Suprapubic skin (tissue), 4 donors: ENCODE results near the gene FADD.

Experiments used
- CTCF ChIP-seq, 2 donors: fragments of 200-600 bp in 1 of 2; fragments of 450-650 bp in 1 of 2; sonication (generic) in 1 of 2; IDR thresholded peaks; one replicate each; pipeline ENCODE4 v1.5.1; 2016 to 2019; ENCODE audit warnings: antibody characterized with exemption in 2 of 2, mild to moderate bottlenecking in 1 of 2, moderate library complexity in 1 of 2
- POLR2A ChIP-seq, 2 donors: fragments of 450-650 bp; IDR thresholded peaks; one replicate each; pipeline ENCODE4 v1.6.1; 2017; ENCODE audit warnings: antibody characterized with exemption in 2 of 2, mild to moderate bottlenecking in 2 of 2, moderate library complexity in 2 of 2
- POLR2AphosphoS5 ChIP-seq, 3 donors: sonication (generic); formaldehyde crosslinking; IDR thresholded peaks; one replicate each; pipeline ENCODE4 v1.6.1; 2017; ENCODE audit warnings: antibody characterized with exemption in 3 of 3

DNA sequence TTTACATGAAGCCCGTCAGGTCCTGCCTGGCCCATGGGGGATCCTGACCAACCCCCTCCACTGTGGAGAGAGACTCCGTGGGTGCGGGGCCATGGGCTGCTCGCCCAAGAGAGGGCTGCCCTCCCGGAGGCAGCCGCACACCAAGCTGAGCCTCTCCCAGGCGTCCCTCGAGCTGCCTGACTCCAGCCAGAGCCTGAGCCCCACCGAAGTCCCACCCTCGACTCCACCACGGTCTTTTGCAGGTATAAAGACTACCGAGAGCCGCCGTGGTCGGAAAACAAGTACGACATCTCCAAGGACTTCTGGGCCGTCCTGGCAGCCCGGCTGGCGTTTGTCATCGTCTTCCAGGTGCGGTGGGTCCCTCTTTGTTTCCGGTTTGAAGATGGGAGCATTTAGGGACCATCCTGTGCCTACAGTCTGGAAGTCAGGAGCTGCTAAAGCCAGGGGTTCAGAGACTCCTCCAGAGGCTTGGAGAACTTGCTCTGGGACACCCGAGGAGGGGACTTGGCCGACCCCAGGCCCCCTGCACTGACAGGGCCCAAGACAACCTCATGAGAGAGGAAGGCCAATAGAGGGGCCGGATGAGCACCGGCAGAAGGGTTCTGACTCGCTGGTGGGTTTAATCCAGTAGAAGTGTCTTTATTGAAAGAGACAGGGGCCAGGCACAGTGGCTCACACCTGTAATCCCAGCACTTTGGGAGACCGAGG is 17.6 kb upstream of the FADD start:
- no peak for TF ChIP-seq CTCF (IDR thresholded peaks at IDR 0.05)
- no peak for TF ChIP-seq POLR2AphosphoS5 (IDR thresholded peaks at IDR 0.05)
- no peak for TF ChIP-seq POLR2A (IDR thresholded peaks at IDR 0.05)
